Measurements from ENCODE around the gene OR2AT4.

Gene OR2AT4

GRCh38 chr11:75072582-75072981 is 24.1 kb downstream of the OR2AT4 start:
- Histone ChIP-seq H3K4me2 (no peak overlapping the region), H3K9me3 (no peaks in the 10 kb centered on the region), H4K20me1 (no peaks in the 10 kb centered on the region), H3K4me3 (no peak overlapping the region), H3K27ac (no peak overlapping the region), H3K4me1 (no peaks in the 10 kb centered on the region), H3K27me3 (no peaks in the 10 kb centered on the region), H3K36me3 (no peaks in the 10 kb centered on the region), H3K9ac (no peak overlapping the region)
- no peak for TF ChIP-seq Cebpa-rat (IDR thresholded peaks at IDR 0.05)

- Histone ChIP-seq H3K9me3 (no peaks in the 10 kb centered on the region), H3K27me3 (no peaks in the 10 kb centered on the region), H3K4me1 (no peaks in the 10 kb centered on the region), H3K9ac (no peak overlapping the region), H3K36me3 (no peaks in the 10 kb centered on the region), H4K20me1 (no peaks in the 10 kb centered on the region), H3K27ac (no peak overlapping the region), H3K4me2 (no peak overlapping the region), H3K4me3 (no peak overlapping the region)
- no peak for TF ChIP-seq Cebpa-rat (IDR thresholded peaks at IDR 0.05)
Observed at GRCh38 chr11:75069473-75069872, 27.2 kb downstream of the OR2AT4 start.

GRCh38 chr11:75068993-75069392 is 27.7 kb downstream of the OR2AT4 start:
- TF ChIP-seq Cebpa-rat (IDR thresholded peaks at IDR 0.05): no peak
- H3K9me3 ChIP-seq: no peaks in the 10 kb centered on the region
- H3K36me3 ChIP-seq: no peaks in the 10 kb centered on the region
- no peak overlapping the region for H3K4me3 ChIP-seq
- no peak overlapping the region for H3K27ac ChIP-seq
- no peak overlapping the region for H3K9ac ChIP-seq
- no peaks in the 10 kb centered on the region for H3K27me3 ChIP-seq
- no peaks in the 10 kb centered on the region for H4K20me1 ChIP-seq
- H3K4me2 ChIP-seq: no peak overlapping the region
- H3K4me1 ChIP-seq: no peaks in the 10 kb centered on the region

GRCh38 chr11:75068559-75068958 is 28.1 kb downstream of the OR2AT4 start:
- Histone ChIP-seq H3K9ac (no peak overlapping the region), H3K4me2 (no peak overlapping the region), H3K4me1 (no peaks in the 10 kb centered on the region), H3K36me3 (no peaks in the 10 kb centered on the region), H3K27ac (no peak overlapping the region), H3K9me3 (no peaks in the 10 kb centered on the region), H3K27me3 (no peaks in the 10 kb centered on the region), H4K20me1 (no peaks in the 10 kb centered on the region), H3K4me3 (no peak overlapping the region)
- TF ChIP-seq Cebpa-rat (IDR thresholded peaks at IDR 0.05): no peak

GRCh38 chr11:75066061-75066460 is 30.6 kb downstream of the OR2AT4 start:
- Histone ChIP-seq H4K20me1 (no peaks in the 10 kb centered on the region), H3K27ac (no peak overlapping the region), H3K4me2 (no peak overlapping the region), H3K27me3 (no peaks in the 10 kb centered on the region), H3K36me3 (no peaks in the 10 kb centered on the region), H3K9ac (no peak overlapping the region), H3K4me1 (no peaks in the 10 kb centered on the region), H3K4me3 (no peak overlapping the region), H3K9me3 (no peaks in the 10 kb centered on the region)
- TF ChIP-seq Cebpa-rat (IDR thresholded peaks at IDR 0.05): no peak

- Histone ChIP-seq H3K9ac (no peak overlapping the region), H4K20me1 (no peaks in the 10 kb centered on the region), H3K36me3 (no peaks in the 10 kb centered on the region), H3K9me3 (no peaks in the 10 kb centered on the region), H3K4me3 (no peak overlapping the region), H3K27me3 (no peaks in the 10 kb centered on the region), H3K4me1 (no peaks in the 10 kb centered on the region), H3K27ac (no peak overlapping the region), H3K4me2 (no peak overlapping the region)
- no peak for TF ChIP-seq Cebpa-rat (IDR thresholded peaks at IDR 0.05)
Observed at GRCh38 chr11:75063741-75064314, 32.8 kb downstream of the OR2AT4 start.

GRCh38 chr11:75059299-75059698 is 37.4 kb downstream of the OR2AT4 start:
- Histone ChIP-seq H3K27me3 (no peaks in the 10 kb centered on the region), H3K9ac (no peak overlapping the region), H3K36me3 (no peaks in the 10 kb centered on the region), H3K27ac (no peak overlapping the region), H3K4me1 (no peaks in the 10 kb centered on the region), H3K4me3 (no peak overlapping the region), H3K9me3 (no peaks in the 10 kb centered on the region), H4K20me1 (no peaks in the 10 kb centered on the region), H3K4me2 (no peak overlapping the region)
- no peak for TF ChIP-seq Cebpa-rat (IDR thresholded peaks at IDR 0.05)

GRCh38 chr11:75056814-75057213 is 39.9 kb downstream of the OR2AT4 start:
- no peak for TF ChIP-seq Cebpa-rat (IDR thresholded peaks at IDR 0.05)
- H3K9ac ChIP-seq: no peak overlapping the region
- no peaks in the 10 kb centered on the region for H3K36me3 ChIP-seq
- no peaks in the 10 kb centered on the region for H3K27me3 ChIP-seq
- no peak overlapping the region for H3K4me3 ChIP-seq
- H4K20me1 ChIP-seq: no peaks in the 10 kb centered on the region
- H3K4me1 ChIP-seq: no peaks in the 10 kb centered on the region
- peaks cover 16% of the 10 kb centered on the region for H3K9me3 ChIP-seq
- no peak overlapping the region for H3K4me2 ChIP-seq
- no peak overlapping the region for H3K27ac ChIP-seq

- Histone ChIP-seq H3K9ac (no peak overlapping the region), H3K4me2 (no peak overlapping the region), H4K20me1 (no peaks in the 10 kb centered on the region), H3K4me3 (no peak overlapping the region), H3K9me3 (peaks cover 16% of the 10 kb centered on the region), H3K27ac (no peak overlapping the region), H3K36me3 (no peaks in the 10 kb centered on the region), H3K4me1 (peaks cover 10% of the 10 kb centered on the region), H3K27me3 (no peaks in the 10 kb centered on the region)
- TF ChIP-seq Cebpa-rat (IDR thresholded peaks at IDR 0.05): no peak
Observed at GRCh38 chr11:75055511-75055910, 41.2 kb downstream of the OR2AT4 start.

GRCh38 chr11:75052457-75052856 is 44.2 kb downstream of the OR2AT4 start:
- Histone ChIP-seq H3K9ac (no peak overlapping the region), H3K36me3 (no peaks in the 10 kb centered on the region), H3K9me3 (peaks cover 16% of the 10 kb centered on the region), H4K20me1 (no peaks in the 10 kb centered on the region), H3K27me3 (no peaks in the 10 kb centered on the region), H3K4me1 (peaks cover 25% of the 10 kb centered on the region), H3K4me2 (no peak overlapping the region), H3K4me3 (no peak overlapping the region), H3K27ac (no peak overlapping the region)
- TF ChIP-seq Cebpa-rat (IDR thresholded peaks at IDR 0.05): no peak

GRCh38 chr11:75051043-75051442 is 45.6 kb downstream of the OR2AT4 start:
- H3K9me3 ChIP-seq: peaks cover 16% of the 10 kb centered on the region
- no peak for TF ChIP-seq Cebpa-rat (IDR thresholded peaks at IDR 0.05)
- peak overlapping the region; percentile 61 for H3K4me2 ChIP-seq
- H3K4me3 ChIP-seq: no peak overlapping the region
- H3K9ac ChIP-seq: no peak overlapping the region
- no peak overlapping the region for H3K27ac ChIP-seq
- H3K27me3 ChIP-seq: no peaks in the 10 kb centered on the region
- H3K4me1 ChIP-seq: peaks cover 25% of the 10 kb centered on the region
- H3K36me3 ChIP-seq: no peaks in the 10 kb centered on the region
- no peaks in the 10 kb centered on the region for H4K20me1 ChIP-seq
